Suprapubic skin (tissue), 4 donors: Measurements from ENCODE around the gene ZNF362. TPM values are rescaled to one million over a fixed set of nuclear protein-coding genes. Genes with fewer than 3 reads are reported as not detected.
A peak's percentile ranks its signal among the peaks of the same experiment; 100 is the strongest.

ENCODE experiments used
- DNase-seq, 2 donors: peaks; one replicate each; pipeline ENCODE4 v3.0.0-alpha.2; 2019; ENCODE audit warnings: low spot score in 2 of 2
- H3K27ac ChIP-seq: fragments of 200-600 bp; sonication (generic); one replicate; pipeline ENCODE4 v1.5.1; 2019
- H3K27me3 ChIP-seq: fragments of 200-600 bp; sonication (generic); one replicate; pipeline ENCODE4 v1.5.1; 2019
- H3K36me3 ChIP-seq: fragments of 200-600 bp; sonication (generic); one replicate; pipeline ENCODE4 v1.5.1; 2019
- H3K4me1 ChIP-seq: fragments of 200-600 bp; sonication (generic); one replicate; pipeline ENCODE4 v1.5.1; 2019
- H3K4me3 ChIP-seq: fragments of 200-600 bp; sonication (generic); one replicate; pipeline ENCODE4 v1.5.1; 2019; ENCODE audit warnings: mild to moderate bottlenecking
- H3K9me3 ChIP-seq: fragments of 200-600 bp; sonication (generic); one replicate; pipeline ENCODE4 v1.5.1; 2019
- CTCF ChIP-seq, 2 donors: fragments of 200-600 bp in 1 of 2; fragments of 450-650 bp in 1 of 2; sonication (generic) in 1 of 2; IDR thresholded peaks; one replicate each; pipeline ENCODE4 v1.5.1; 2016 to 2019; ENCODE audit warnings: antibody characterized with exemption in 2 of 2, mild to moderate bottlenecking in 1 of 2, moderate library complexity in 1 of 2
- EP300 ChIP-seq: sonication (generic); formaldehyde crosslinking; IDR thresholded peaks from one replicate; pipeline ENCODE4 v1.6.1; 2017; ENCODE audit warnings: antibody characterized with exemption
- POLR2A ChIP-seq, 2 donors: fragments of 450-650 bp; IDR thresholded peaks; one replicate each; pipeline ENCODE4 v1.6.1; 2017; ENCODE audit warnings: antibody characterized with exemption in 2 of 2, mild to moderate bottlenecking in 2 of 2, moderate library complexity in 2 of 2
- POLR2AphosphoS5 ChIP-seq, 3 donors: sonication (generic); formaldehyde crosslinking; IDR thresholded peaks; one replicate each; pipeline ENCODE4 v1.6.1; 2017; ENCODE audit warnings: antibody characterized with exemption in 3 of 3
- WGBS: methylation state at CpG from one replicate; pipeline ENCODE4 v1.1.5; 2018; 5-methylcytosine and 5-hydroxymethylcytosine counted together
- total RNA-seq, 4 donors: library from RNA; depleted of rRNA; stranded (reverse); fragments of >200 nt; gene quantifications; one replicate each; pipeline ENCODE4 v1.1.0, GENCODE V29; 2016

The ZNF362 gene
- total RNA-seq, 4 donors from 2014 or later, result 18.7 to 23.9 (median 21.9) TPM

GRCh38 chr1:33274446-33274845 lies 18.2 kb downstream of the ZNF362 start:
- peaks cover 41% of the 10 kb centered on the region for H3K36me3 ChIP-seq
- H3K27me3 ChIP-seq, result no peaks in the 10 kb centered on the region
- no peak overlapping the region for H3K4me3 ChIP-seq
- H3K4me1 ChIP-seq, result peaks cover 16% of the 10 kb centered on the region
- H3K9me3 ChIP-seq, result no peaks in the 10 kb centered on the region
- no peak for TF ChIP-seq CTCF (IDR thresholded peaks at IDR 0.05)
- no peak for TF ChIP-seq POLR2A (IDR thresholded peaks at IDR 0.05)
- no peak for TF ChIP-seq POLR2AphosphoS5 (IDR thresholded peaks at IDR 0.05)
- no peak for TF ChIP-seq EP300
- peak; percentile 10 to 21 for DNase-seq
- WGBS, result 97% methylated on average over 1 of the region's 1 CpG
- H3K27ac ChIP-seq, result no peak overlapping the region

- no peaks in the 10 kb centered on the region for H3K9me3 ChIP-seq
- H3K27ac ChIP-seq, result no peak overlapping the region
- H3K27me3 ChIP-seq, result no peaks in the 10 kb centered on the region
- H3K4me3 ChIP-seq, result no peak overlapping the region
- 90% methylated on average over 6 of the region's 6 CpGs for WGBS
- DNase-seq, result peak; percentile 24 to 28
- H3K36me3 ChIP-seq, result peaks cover 47% of the 10 kb centered on the region
- TF ChIP-seq POLR2A (IDR thresholded peaks at IDR 0.05) (no peak), EP300 (no peak), POLR2AphosphoS5 (IDR thresholded peaks at IDR 0.05) (no peak), CTCF (IDR thresholded peaks at IDR 0.05) (no peak)
- peaks cover 13% of the 10 kb centered on the region for H3K4me1 ChIP-seq
Observed at GRCh38 chr1:33275195-33275594, 18.9 kb downstream of the ZNF362 start.

DNA sequence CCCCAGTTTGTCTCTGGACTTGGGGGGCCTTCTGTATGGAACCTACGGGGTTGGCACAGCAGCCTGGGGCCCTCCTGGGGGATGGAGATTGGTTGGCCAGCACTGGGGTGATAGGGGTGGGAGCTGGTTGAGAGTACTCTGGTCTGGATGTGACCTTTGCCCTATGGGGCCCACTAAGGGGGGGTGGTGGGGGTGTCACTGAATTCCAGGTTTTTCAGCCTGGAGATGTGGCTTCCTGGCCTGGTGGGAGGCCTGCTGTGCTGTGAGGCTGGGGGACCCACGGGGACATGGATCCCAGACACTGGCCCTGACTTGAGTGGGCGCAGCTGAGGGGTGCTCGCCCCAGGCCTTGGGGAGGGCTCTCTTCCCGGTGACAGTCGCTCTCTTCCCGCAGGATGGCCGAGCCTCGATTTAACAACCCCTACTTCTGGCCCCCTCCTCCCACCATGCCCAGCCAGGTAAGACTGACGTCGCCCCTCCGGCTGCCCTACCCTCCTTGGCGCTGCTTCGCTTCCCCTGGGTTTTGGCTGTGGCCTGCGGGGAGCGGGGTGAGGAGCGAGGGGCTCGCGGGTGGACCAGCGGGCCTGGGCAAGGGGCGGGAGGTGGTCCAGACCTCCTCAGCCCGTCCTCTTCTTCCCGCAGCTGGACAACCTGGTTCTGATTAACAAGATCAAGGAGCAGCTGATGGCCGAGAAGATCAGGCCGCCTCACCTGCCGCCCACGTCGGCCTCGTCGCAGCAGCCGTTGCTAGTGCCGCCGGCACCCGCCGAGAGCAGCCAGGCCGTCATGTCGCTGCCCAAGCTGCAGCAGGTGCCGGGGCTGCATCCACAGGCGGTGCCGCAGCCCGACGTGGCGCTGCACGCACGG lies 19.6 kb downstream of the ZNF362 start:
- Histone ChIP-seq H3K36me3 (peaks cover 52% of the 10 kb centered on the region), H3K4me1 (peaks cover 10% of the 10 kb centered on the region), H3K27ac (no peak overlapping the region), H3K9me3 (no peaks in the 10 kb centered on the region), H3K4me3 (no peak overlapping the region), H3K27me3 (no peaks in the 10 kb centered on the region)
- 95% methylated on average over 16 of the region's 45 CpGs for WGBS
- peak; percentile 56 to 78 for DNase-seq
- no peak for TF ChIP-seq EP300

DNA sequence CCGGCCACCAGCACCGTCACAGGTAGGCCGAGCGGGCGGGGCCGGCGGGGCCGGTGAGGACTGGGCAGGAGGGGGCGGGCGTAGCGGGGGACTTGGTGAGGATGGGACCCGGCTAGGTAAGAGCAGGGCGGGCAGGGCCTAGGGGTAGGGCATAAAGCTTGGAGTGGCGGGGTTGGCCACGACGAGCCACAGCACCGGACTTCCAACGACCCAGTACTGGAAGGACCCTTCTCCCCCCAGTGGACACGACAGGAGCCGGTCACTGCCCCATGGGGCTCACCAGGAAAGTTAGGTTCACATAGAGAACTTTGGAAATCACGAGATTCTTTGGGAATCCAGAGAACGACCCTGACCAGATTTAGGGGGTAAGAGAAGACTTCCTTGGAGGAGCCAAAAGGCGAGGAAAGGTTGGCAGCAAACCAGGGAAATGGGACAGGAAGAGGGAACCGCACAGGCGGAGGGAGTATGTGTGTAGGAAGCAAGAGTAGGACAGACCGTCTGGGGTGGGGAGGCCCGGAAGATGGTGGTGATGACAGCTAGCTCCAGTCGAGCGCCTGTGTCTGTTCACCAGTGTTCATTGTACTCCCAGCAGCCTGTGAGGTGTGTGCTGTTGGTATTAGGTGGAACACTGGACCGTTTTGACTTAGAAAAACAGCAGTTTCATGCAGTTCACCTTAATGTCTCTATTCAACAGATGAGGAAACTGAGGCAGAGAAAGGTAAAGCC lies 20.4 kb downstream of the ZNF362 start:
- Histone ChIP-seq H3K4me1 (peaks cover 5% of the 10 kb centered on the region), H3K27me3 (no peaks in the 10 kb centered on the region), H3K27ac (no peak overlapping the region), H3K36me3 (peaks cover 55% of the 10 kb centered on the region), H3K4me3 (no peak overlapping the region), H3K9me3 (no peaks in the 10 kb centered on the region)
- 82% methylated on average over 19 of the region's 30 CpGs for WGBS
- no peak for TF ChIP-seq CTCF (IDR thresholded peaks at IDR 0.05)
- TF ChIP-seq POLR2AphosphoS5 (IDR thresholded peaks at IDR 0.05), result no peak
- TF ChIP-seq POLR2A (IDR thresholded peaks at IDR 0.05), result no peak
- no peak for TF ChIP-seq EP300
- DNase-seq, result peak; percentile 29 to 63

DNA sequence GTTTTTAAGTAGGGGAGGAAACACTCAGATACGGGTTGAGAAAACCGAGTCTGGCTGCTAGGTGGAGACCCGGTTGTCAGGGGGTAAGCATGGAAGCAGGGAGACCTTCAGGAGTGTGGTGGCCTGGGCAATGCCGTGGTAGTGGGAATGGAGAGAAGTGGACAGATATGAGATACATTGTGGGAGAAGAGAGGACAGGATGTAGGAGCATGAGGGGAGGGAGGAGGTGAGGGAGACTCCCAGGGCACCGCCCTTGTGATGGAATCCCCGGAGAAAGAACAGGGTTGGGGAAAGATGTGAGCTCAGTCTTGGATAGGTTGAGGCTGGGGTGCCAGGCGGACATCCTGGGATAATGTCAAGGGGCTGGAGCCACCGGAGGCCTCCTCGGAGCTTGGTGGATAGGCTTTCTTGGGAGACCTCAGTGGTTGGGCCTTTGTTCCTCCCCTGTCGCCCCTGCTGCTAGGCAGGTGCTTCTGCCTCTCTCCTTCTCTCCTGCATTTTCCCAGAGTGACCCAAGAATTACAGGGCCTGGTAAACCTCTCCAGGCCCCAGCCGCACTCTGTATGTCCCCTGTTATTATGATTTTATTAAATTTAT lies 21.3 kb downstream of the ZNF362 start:
- TF ChIP-seq EP300 (no peak), POLR2A (IDR thresholded peaks at IDR 0.05) (no peak), CTCF (IDR thresholded peaks at IDR 0.05) (no peak), POLR2AphosphoS5 (IDR thresholded peaks at IDR 0.05) (no peak)
- no peaks in the 10 kb centered on the region for H3K9me3 ChIP-seq
- peak; percentile 33 to 74 for DNase-seq
- WGBS, result 88% methylated on average over 11 of the region's 11 CpGs
- H3K4me1 ChIP-seq, result peaks cover 5% of the 10 kb centered on the region
- H3K36me3 ChIP-seq, result peaks cover 59% of the 10 kb centered on the region
- no peak overlapping the region for H3K4me3 ChIP-seq
- no peak overlapping the region for H3K27ac ChIP-seq
- H3K27me3 ChIP-seq, result no peaks in the 10 kb centered on the region
